ENCODE results near the gene CSMD2. TPM values are rescaled to one million over a fixed set of nuclear protein-coding genes. Genes with fewer than 3 reads are reported as not detected.
A peak's percentile ranks its signal among the peaks of the same experiment; 100 is the strongest.

The CSMD2 gene
- total RNA-seq, 1 donor from 2014 or later, result not detected

GRCh38 chr1:34166625-34167361, 1.8 kb upstream of the CSMD2 start:
- intact Hi-C loops (cut with micrococcal nuclease), result no loop called here
- Mint-ChIP-seq H3K27ac (no peak overlapping the region), H3K9me3 (no peaks in the 10 kb centered on the region), H3K4me1 (peaks cover 5% of the 10 kb centered on the region), H3K4me3 (no peak overlapping the region), H3K36me3 (ENCODE audit: low read depth) (peaks cover 2% of the 10 kb centered on the region), H3K27me3 (peaks cover 65% of the 10 kb centered on the region)
- no peak for DNase-seq

GRCh38 chr1:34166191-34166624, 1.2 kb upstream of the CSMD2 start:
- no peak overlapping the region for H3K27ac Mint-ChIP-seq
- peaks cover 5% of the 10 kb centered on the region for H3K4me1 Mint-ChIP-seq
- peaks cover 70% of the 10 kb centered on the region for H3K27me3 Mint-ChIP-seq
- intact Hi-C loops (cut with micrococcal nuclease), result no loop called here
- no peak for DNase-seq
- H3K9me3 Mint-ChIP-seq, result no peaks in the 10 kb centered on the region
- no peak overlapping the region for H3K4me3 Mint-ChIP-seq
- H3K36me3 Mint-ChIP-seq (ENCODE audit: low read depth), result peaks cover 2% of the 10 kb centered on the region

DNA sequence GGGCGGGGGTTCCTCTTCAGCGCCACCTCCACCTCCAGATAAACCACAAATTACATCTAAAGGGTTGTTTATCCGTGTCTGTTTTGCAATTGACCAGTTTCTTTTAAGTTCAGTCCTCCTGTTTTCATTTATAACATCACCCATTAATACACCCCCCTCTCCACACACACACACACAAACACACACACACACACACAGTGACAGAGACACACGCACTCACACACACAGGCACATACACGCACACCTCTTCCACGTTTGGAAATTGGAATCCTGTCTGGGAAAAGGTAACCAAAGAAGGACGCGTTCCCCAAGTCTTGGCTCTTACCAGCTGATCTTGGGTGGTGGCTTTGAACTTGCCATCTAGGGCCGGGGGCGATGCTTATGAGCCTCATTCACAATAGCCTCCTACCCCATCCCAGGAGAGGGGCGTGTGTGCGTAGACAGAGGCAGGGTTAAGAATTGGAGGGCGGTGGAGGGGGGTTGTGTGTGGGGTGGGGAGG, 442 bp upstream of the CSMD2 start:
- intact Hi-C loops (cut with micrococcal nuclease), result no loop called here
- peaks cover 5% of the 10 kb centered on the region for H3K4me1 Mint-ChIP-seq
- no peak for DNase-seq
- H3K9me3 Mint-ChIP-seq, result no peaks in the 10 kb centered on the region
- H3K4me3 Mint-ChIP-seq, result no peak overlapping the region
- H3K27me3 Mint-ChIP-seq, result peaks cover 70% of the 10 kb centered on the region
- H3K36me3 Mint-ChIP-seq (ENCODE audit: low read depth), result peaks cover 2% of the 10 kb centered on the region
- H3K27ac Mint-ChIP-seq, result no peak overlapping the region

DNA sequence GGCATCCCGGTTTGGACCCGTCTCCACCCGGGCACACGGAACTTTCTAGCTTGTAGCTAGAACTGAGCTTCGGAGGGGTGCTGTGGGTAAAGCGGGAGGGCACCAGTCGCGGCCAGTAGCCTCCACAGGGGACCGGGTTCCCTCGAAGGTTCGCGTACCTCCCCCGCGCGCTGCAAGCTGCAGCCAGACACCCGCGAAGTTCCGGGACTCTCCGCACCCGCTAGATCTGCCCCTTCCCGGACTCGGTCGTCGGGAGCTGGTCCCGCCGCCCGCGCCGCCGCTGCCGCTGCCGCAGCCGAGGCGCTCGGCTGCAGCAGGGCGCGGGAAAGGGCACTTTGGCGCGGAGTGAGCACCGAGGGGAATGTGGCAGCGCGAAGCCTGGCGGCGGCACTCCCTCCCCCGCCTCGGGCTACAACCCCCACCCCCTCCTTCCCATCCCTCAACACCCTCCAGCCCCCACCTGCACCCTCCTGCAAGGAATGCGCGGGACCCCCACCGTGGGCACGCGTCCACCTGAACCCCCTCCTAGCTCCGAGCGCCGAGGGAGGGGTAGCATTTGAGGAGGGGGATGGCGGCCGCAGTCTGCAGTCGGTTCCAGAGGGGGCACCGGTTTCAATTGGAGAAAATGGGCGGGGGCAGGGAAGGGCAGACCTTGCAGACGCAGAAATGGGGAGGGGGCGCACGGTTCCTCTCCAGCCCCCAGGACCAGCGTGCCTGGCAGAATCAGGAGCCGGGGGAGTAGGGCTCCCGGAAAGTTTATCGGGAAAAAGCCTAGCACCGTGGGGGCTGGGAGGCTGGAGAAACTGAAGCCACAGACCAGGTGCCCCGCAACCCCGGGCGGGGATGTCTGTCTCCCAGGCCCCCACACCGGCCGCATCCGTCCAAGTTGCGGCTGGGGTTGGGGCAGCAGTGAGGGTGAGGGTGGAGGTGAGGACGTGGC, 968 bp downstream of the CSMD2 start:
- Mint-ChIP-seq H3K9me3 (no peaks in the 10 kb centered on the region), H3K4me1 (peaks cover 5% of the 10 kb centered on the region), H3K27me3 (peaks cover 67% of the 10 kb centered on the region), H3K36me3 (ENCODE audit: low read depth) (peaks cover 2% of the 10 kb centered on the region), H3K27ac (no peak overlapping the region), H3K4me3 (peak overlapping the region; percentile 76)
- peak; percentile 57 for DNase-seq
- intact Hi-C loops (cut with micrococcal nuclease), result no loop called here

- peaks cover 5% of the 10 kb centered on the region for H3K4me1 Mint-ChIP-seq
- H3K4me3 Mint-ChIP-seq, result peak overlapping the region; percentile 76
- DNase-seq, result peak; percentile 71
- intact Hi-C loops (cut with micrococcal nuclease), result no loop called here
- H3K9me3 Mint-ChIP-seq, result no peaks in the 10 kb centered on the region
- no peak overlapping the region for H3K27ac Mint-ChIP-seq
- peaks cover 65% of the 10 kb centered on the region for H3K27me3 Mint-ChIP-seq
- peaks cover 2% of the 10 kb centered on the region for H3K36me3 Mint-ChIP-seq (ENCODE audit: low read depth)
Measured at GRCh38 chr1:34162852-34163766, 1.9 kb downstream of the CSMD2 start.

GRCh38 chr1:34156739-34157138, 8.3 kb downstream of the CSMD2 start:
- H3K27me3 Mint-ChIP-seq, result peaks cover 16% of the 10 kb centered on the region
- no peak overlapping the region for H3K27ac Mint-ChIP-seq
- H3K9me3 Mint-ChIP-seq, result no peaks in the 10 kb centered on the region

GRCh38 chr1:34155860-34156259, 9.2 kb downstream of the CSMD2 start:
- no peaks in the 10 kb centered on the region for H3K9me3 Mint-ChIP-seq
- DNase-seq, result no peak
- H3K27ac Mint-ChIP-seq, result no peak overlapping the region
- H3K4me3 Mint-ChIP-seq, result no peak overlapping the region
- H3K27me3 Mint-ChIP-seq, result peaks cover 7% of the 10 kb centered on the region
- H3K4me1 Mint-ChIP-seq, result no peaks in the 10 kb centered on the region
- no peaks in the 10 kb centered on the region for H3K36me3 Mint-ChIP-seq (ENCODE audit: low read depth)
- intact Hi-C loops (cut with micrococcal nuclease), result no loop called here

More at GRCh38 chr1:34156739-34157138, 8.3 kb downstream of the CSMD2 start:
- Mint-ChIP-seq H3K36me3 (ENCODE audit: low read depth) (no peaks in the 10 kb centered on the region), H3K4me3 (no peak overlapping the region), H3K4me1 (no peaks in the 10 kb centered on the region)
- DNase-seq, result no peak
- intact Hi-C loops (cut with micrococcal nuclease), result no loop called here

- H3K36me3 Mint-ChIP-seq (ENCODE audit: low read depth), result no peaks in the 10 kb centered on the region
- intact Hi-C loops (cut with micrococcal nuclease), result no loop called here
Measured at GRCh38 chr1:34153246-34153645, 11.8 kb downstream of the CSMD2 start.

GRCh38 chr1:34149501-34149900, 15.5 kb downstream of the CSMD2 start:
- no peak overlapping the region for H3K4me3 Mint-ChIP-seq
- no peak for DNase-seq
- H3K4me1 Mint-ChIP-seq, result peaks cover 2% of the 10 kb centered on the region
- no peak overlapping the region for H3K27ac Mint-ChIP-seq
- peaks cover 2% of the 10 kb centered on the region for H3K27me3 Mint-ChIP-seq
- H3K36me3 Mint-ChIP-seq (ENCODE audit: low read depth), result no peaks in the 10 kb centered on the region
- intact Hi-C loops (cut with micrococcal nuclease), result no loop called here
- no peaks in the 10 kb centered on the region for H3K9me3 Mint-ChIP-seq

More at GRCh38 chr1:34153246-34153645, 11.8 kb downstream of the CSMD2 start:
- H3K4me3 Mint-ChIP-seq, result no peak overlapping the region
- H3K27me3 Mint-ChIP-seq, result peaks cover 2% of the 10 kb centered on the region
- DNase-seq, result no peak
- H3K9me3 Mint-ChIP-seq, result no peaks in the 10 kb centered on the region
- no peak overlapping the region for H3K27ac Mint-ChIP-seq
- no peaks in the 10 kb centered on the region for H3K4me1 Mint-ChIP-seq

- Mint-ChIP-seq H3K27ac (no peak overlapping the region), H3K27me3 (peaks cover 2% of the 10 kb centered on the region), H3K4me1 (peaks cover 2% of the 10 kb centered on the region), H3K9me3 (no peaks in the 10 kb centered on the region), H3K4me3 (no peak overlapping the region), H3K36me3 (ENCODE audit: low read depth) (no peaks in the 10 kb centered on the region)
- no peak for DNase-seq
- intact Hi-C loops (cut with micrococcal nuclease), result no loop called here
Measured at GRCh38 chr1:34147301-34147700, 17.7 kb downstream of the CSMD2 start.

DNA sequence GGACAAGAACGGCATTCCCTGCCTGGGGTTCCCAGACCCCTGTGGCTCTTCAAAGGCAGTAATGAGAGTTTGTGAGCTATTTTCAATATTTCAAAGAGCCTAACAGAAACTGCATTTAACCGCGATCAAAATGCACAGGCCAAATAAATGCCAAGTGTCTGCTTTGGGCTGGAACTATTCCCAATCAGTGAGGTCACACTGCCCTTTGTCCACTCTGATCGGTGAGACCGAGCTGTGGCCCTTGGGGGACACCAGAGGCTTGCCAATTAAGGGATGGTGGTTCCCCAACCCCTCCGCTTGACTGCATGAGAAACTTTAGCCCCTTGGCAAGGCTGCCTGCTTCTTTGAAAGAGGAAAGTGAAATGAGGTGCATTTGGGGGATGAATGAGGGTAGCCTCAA, 20.3 kb downstream of the CSMD2 start:
- DNase-seq, result no peak
- no peaks in the 10 kb centered on the region for H3K36me3 Mint-ChIP-seq (ENCODE audit: low read depth)
- peaks cover 2% of the 10 kb centered on the region for H3K27me3 Mint-ChIP-seq
- peaks cover 2% of the 10 kb centered on the region for H3K4me1 Mint-ChIP-seq
- no peaks in the 10 kb centered on the region for H3K9me3 Mint-ChIP-seq
- H3K27ac Mint-ChIP-seq, result no peak overlapping the region
- intact Hi-C loops (cut with micrococcal nuclease), result no loop called here
- no peak overlapping the region for H3K4me3 Mint-ChIP-seq

GRCh38 chr1:34143975-34144374, 21.1 kb downstream of the CSMD2 start:
- Mint-ChIP-seq H3K27ac (no peak overlapping the region), H3K4me1 (peaks cover 2% of the 10 kb centered on the region), H3K36me3 (ENCODE audit: low read depth) (no peaks in the 10 kb centered on the region), H3K27me3 (no peaks in the 10 kb centered on the region), H3K9me3 (no peaks in the 10 kb centered on the region), H3K4me3 (no peak overlapping the region)
- intact Hi-C loops (cut with micrococcal nuclease), result no loop called here
- DNase-seq, result no peak

- Mint-ChIP-seq H3K4me3 (no peak overlapping the region), H3K9me3 (no peaks in the 10 kb centered on the region), H3K4me1 (no peaks in the 10 kb centered on the region), H3K27ac (no peak overlapping the region), H3K36me3 (ENCODE audit: low read depth) (no peaks in the 10 kb centered on the region), H3K27me3 (no peaks in the 10 kb centered on the region)
- no peak for DNase-seq
- intact Hi-C loops (cut with micrococcal nuclease), result no loop called here
Measured at GRCh38 chr1:34140011-34140676, 24.9 kb downstream of the CSMD2 start.
